Neutrophil (primary cell): ENCODE data around the gene SCN4B.

Source experiments
- H3K27ac ChIP-seq: fragments of 200-600 bp; sonication (generic); 2 replicates; pipeline ENCODE4 v1.5.1; 2016; ENCODE audit warnings: mild to moderate bottlenecking, moderate library complexity
- H3K27me3 ChIP-seq: fragments of 200-600 bp; sonication (generic); 2 replicates; pipeline ENCODE4 v1.6.0; 2016; ENCODE audit warnings: mild to moderate bottlenecking
- H3K36me3 ChIP-seq: fragments of 200-600 bp; sonication (generic); 2 replicates; pipeline ENCODE4 v1.5.1; 2017
- H3K4me1 ChIP-seq, 2 experiments: fragments of 200-600 bp in 1 of 2; sonication (generic) in 1 of 2; 1 replicate in 1 of 2; 2 replicates in 1 of 2; pipeline versions ENCODE4 v1.5.1 to v1.6.1; 2013 to 2016; ENCODE audit warnings: low read depth in 1 of 2, low read length in 1 of 2, mild to moderate bottlenecking in 1 of 2, moderate library complexity in 1 of 2; ENCODE audit not compliant: control insufficient read depth in 1 of 2, insufficient read depth in 1 of 2
- H3K4me3 ChIP-seq, 2 experiments: fragments of 200-600 bp in 1 of 2; sonication (generic) in 1 of 2; 1 replicate in 1 of 2; 2 replicates in 1 of 2; pipeline ENCODE4 v1.5.1; 2013 to 2016; ENCODE audit warnings: low read depth in 1 of 2, low read length in 1 of 2, mild to moderate bottlenecking in 1 of 2, moderate library complexity in 1 of 2
- H3K9me3 ChIP-seq: fragments of 200-600 bp; sonication (generic); 2 replicates; pipeline ENCODE4 v1.5.1; 2016
- CTCF ChIP-seq: fragments of 200-600 bp; sonication (generic); IDR thresholded peaks from 2 replicates; pipeline ENCODE4 v1.5.1; 2016; ENCODE audit warnings: antibody characterized with exemption

The SCN4B gene

GRCh38 chr11:118157186-118157895, 4.7 kb upstream of the SCN4B start:
- no peak overlapping the region for H3K4me3 ChIP-seq
- no peak overlapping the region for H3K27ac ChIP-seq
- H3K4me1 ChIP-seq, result peaks cover 0 to 11% of the 10 kb centered on the region in 2 experiments
- TF ChIP-seq CTCF, result no peak
- no peaks in the 10 kb centered on the region for H3K9me3 ChIP-seq
- H3K36me3 ChIP-seq, result no peaks in the 10 kb centered on the region
- peaks cover 72% of the 10 kb centered on the region for H3K27me3 ChIP-seq

GRCh38 chr11:118156531-118157185, 4.0 kb upstream of the SCN4B start:
- no peak overlapping the region for H3K27ac ChIP-seq
- H3K4me1 ChIP-seq, result peaks cover 0 to 11% of the 10 kb centered on the region in 2 experiments
- no peak for TF ChIP-seq CTCF
- no peaks in the 10 kb centered on the region for H3K36me3 ChIP-seq
- no peaks in the 10 kb centered on the region for H3K9me3 ChIP-seq
- H3K27me3 ChIP-seq, result peaks cover 78% of the 10 kb centered on the region
- no peak overlapping the region for H3K4me3 ChIP-seq

DNA sequence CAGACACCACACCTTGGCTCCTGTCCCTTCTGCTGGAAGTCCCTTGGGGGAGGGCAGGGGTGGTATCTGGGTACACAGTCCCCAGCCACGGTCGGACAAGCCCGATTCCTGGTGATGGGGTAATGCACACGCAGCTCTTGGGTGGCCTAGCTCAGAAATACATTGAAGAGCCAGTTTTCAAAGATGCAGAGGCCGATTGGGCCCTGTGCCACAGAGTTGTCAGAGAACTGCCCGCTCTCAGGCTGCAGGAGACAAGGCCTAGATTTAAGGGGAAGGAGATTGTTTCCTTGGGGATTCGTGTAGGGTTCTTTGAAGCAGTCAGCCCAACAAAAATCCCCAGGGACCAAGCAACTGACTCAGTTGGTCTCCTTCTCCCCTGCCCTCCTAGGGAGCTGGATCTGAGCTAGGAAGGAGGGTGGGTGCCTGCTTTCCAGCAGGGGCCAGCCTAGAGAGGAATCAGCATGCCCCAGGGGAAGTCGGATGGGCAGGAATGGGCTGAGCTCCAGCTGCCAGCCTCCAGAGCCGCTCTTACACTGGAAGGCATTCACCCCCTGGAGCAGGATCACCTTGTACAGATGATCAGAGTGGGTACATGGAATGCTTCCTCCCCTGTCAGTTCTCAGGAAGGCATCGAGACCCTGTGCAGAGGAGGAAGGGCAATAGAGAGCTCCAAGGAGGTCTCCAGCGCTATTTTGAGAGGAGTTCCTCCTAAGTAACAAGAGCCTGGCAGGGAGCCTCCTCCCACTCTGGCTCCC, 3.3 kb upstream of the SCN4B start:
- H3K4me1 ChIP-seq, result peaks cover 0 to 11% of the 10 kb centered on the region in 2 experiments
- no peaks in the 10 kb centered on the region for H3K9me3 ChIP-seq
- H3K27ac ChIP-seq, result no peak overlapping the region
- no peaks in the 10 kb centered on the region for H3K36me3 ChIP-seq
- peaks cover 86% of the 10 kb centered on the region for H3K27me3 ChIP-seq
- H3K4me3 ChIP-seq, result no peak overlapping the region
- no peak for TF ChIP-seq CTCF

DNA sequence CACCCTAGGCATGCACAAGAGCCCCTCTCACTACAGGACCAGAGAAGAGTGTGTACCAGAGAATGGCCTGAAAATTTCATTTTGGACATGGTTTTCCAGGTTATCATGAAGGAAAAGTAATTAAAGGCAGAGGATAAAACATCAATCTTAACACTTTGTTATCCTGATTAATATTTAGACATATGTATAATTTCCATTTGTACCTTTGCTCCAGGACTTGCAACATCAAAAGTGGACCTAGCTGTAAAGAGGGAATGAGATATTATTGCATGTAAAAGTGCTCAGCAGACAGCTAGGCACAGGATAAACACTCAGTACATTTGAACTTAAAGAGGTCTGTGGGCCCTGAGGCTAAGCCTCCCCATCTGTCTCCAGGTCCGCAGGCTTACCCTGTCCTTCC, 2.0 kb upstream of the SCN4B start:
- TF ChIP-seq CTCF, result no peak
- H3K27me3 ChIP-seq, result peaks cover 99% of the 10 kb centered on the region
- no peaks in the 10 kb centered on the region for H3K36me3 ChIP-seq
- H3K4me3 ChIP-seq, result no peak overlapping the region
- no peak overlapping the region for H3K27ac ChIP-seq
- peaks cover 0 to 11% of the 10 kb centered on the region in 2 experiments for H3K4me1 ChIP-seq
- H3K9me3 ChIP-seq, result no peaks in the 10 kb centered on the region

- peaks cover 100% of the 10 kb centered on the region for H3K27me3 ChIP-seq
- H3K4me1 ChIP-seq, result peaks cover 0 to 11% of the 10 kb centered on the region in 2 experiments
- H3K4me3 ChIP-seq, result no peak overlapping the region
- H3K27ac ChIP-seq, result no peak overlapping the region
- no peaks in the 10 kb centered on the region for H3K36me3 ChIP-seq
- H3K9me3 ChIP-seq, result no peaks in the 10 kb centered on the region
- no peak for TF ChIP-seq CTCF
These were observed 1.4 kb upstream of the SCN4B start for GRCh38 chr11:118153976-118154375.
